ENCODE measurements around the gene SUSD4. TPM values are rescaled to one million over a fixed set of nuclear protein-coding genes. Genes with fewer than 3 reads are reported as not detected.

Gene SUSD4
- total and polyA plus RNA-seq, 9 donors: 23.0 to 80.5 (median 36.6) TPM

- Histone ChIP-seq H3K27ac (no peak overlapping the region), H3K27me3 (no peaks in the 10 kb centered on the region), H3K4me3 (no peak overlapping the region), H3K9me3 (no peaks in the 10 kb centered on the region), H3K4me1 (ENCODE audit: insufficient read depth) (peaks cover 4% of the 10 kb centered on the region), H3K36me3 (no peaks in the 10 kb centered on the region)
- 65 to 75% (median 67%) methylated on average over 11 of the region's 11 CpGs for WGBS, 3 donors
- TF ChIP-seq CTCF (IDR thresholded peaks at IDR 0.05) (no peak), POLR2A (IDR thresholded peaks at IDR 0.05) (no peak), EP300 (IDR thresholded peaks at IDR 0.05) (no peak)
- DNase-seq: no peak
- intact Hi-C loops (cut with DNase I): no loop called here
Observed at GRCh38 chr1:223319905-223320580, 43.9 kb downstream of the SUSD4 start.

- 90 to 98% (median 96%) methylated on average over 3 of the region's 3 CpGs for WGBS, 3 donors
- Histone ChIP-seq H3K4me3 (no peak overlapping the region), H3K9me3 (no peaks in the 10 kb centered on the region)
Observed at GRCh38 chr1:223319398-223319797, 44.6 kb downstream of the SUSD4 start.

GRCh38 chr1:223316082-223316481, 47.9 kb downstream of the SUSD4 start:
- intact Hi-C loops (cut with DNase I): no loop called here
- no peaks in the 10 kb centered on the region for H3K36me3 ChIP-seq
- H3K9me3 ChIP-seq: no peaks in the 10 kb centered on the region
- H3K4me3 ChIP-seq: no peak overlapping the region
- no peak for TF ChIP-seq POLR2A (IDR thresholded peaks at IDR 0.05)
- TF ChIP-seq EP300 (IDR thresholded peaks at IDR 0.05): no peak
- no peak for TF ChIP-seq CTCF (IDR thresholded peaks at IDR 0.05)
- H3K4me1 ChIP-seq (ENCODE audit: insufficient read depth): peaks cover 1% of the 10 kb centered on the region
- WGBS, 3 donors: 96 to 97% (median 97%) methylated on average over 3 of the region's 3 CpGs
- H3K27me3 ChIP-seq: no peaks in the 10 kb centered on the region
- H3K27ac ChIP-seq: no peak overlapping the region
- DNase-seq: no peak

More at GRCh38 chr1:223319398-223319797, 44.6 kb downstream of the SUSD4 start:
- H3K4me1 ChIP-seq (ENCODE audit: insufficient read depth): peaks cover 4% of the 10 kb centered on the region
- no peak for DNase-seq
- no peaks in the 10 kb centered on the region for H3K27me3 ChIP-seq
- no peaks in the 10 kb centered on the region for H3K36me3 ChIP-seq
- intact Hi-C loops (cut with DNase I): no loop called here
- H3K27ac ChIP-seq: no peak overlapping the region
- TF ChIP-seq CTCF (IDR thresholded peaks at IDR 0.05) (no peak), EP300 (IDR thresholded peaks at IDR 0.05) (no peak), POLR2A (IDR thresholded peaks at IDR 0.05) (no peak)

- Histone ChIP-seq H3K27ac (no peak overlapping the region), H3K9me3 (no peaks in the 10 kb centered on the region), H3K36me3 (no peaks in the 10 kb centered on the region), H3K4me3 (no peak overlapping the region), H3K4me1 (ENCODE audit: insufficient read depth) (peaks cover 1% of the 10 kb centered on the region), H3K27me3 (no peaks in the 10 kb centered on the region)
- DNase-seq: no peak
- intact Hi-C loops (cut with DNase I): no loop called here
- 69 to 94% (median 94%) methylated on average over 2 of the region's 2 CpGs for WGBS, 3 donors
- TF ChIP-seq EP300 (IDR thresholded peaks at IDR 0.05): no peak
- no peak for TF ChIP-seq POLR2A (IDR thresholded peaks at IDR 0.05)
- TF ChIP-seq CTCF (IDR thresholded peaks at IDR 0.05): no peak
Observed at GRCh38 chr1:223315665-223316064, 48.3 kb downstream of the SUSD4 start.
